OCI-LY3 (cell line): ENCODE results near the gene TJP3.

ENCODE experiments used
- H2AFZ ChIP-seq: fragments of 200-600, 300-600 bp; shearing (Covaris generic); 2 replicates; pipeline ENCODE4 v1.6.0; 2014; ENCODE audit warnings: antibody characterized with exemption, low read depth, low read length
- H3K27ac ChIP-seq: fragments of 200-600, 300-600 bp; sonication (generic); 2 replicates; pipeline ENCODE4 v1.5.1; 2014; ENCODE audit warnings: mild to moderate bottlenecking, low read length, moderate library complexity, mixed read lengths
- H3K27me3 ChIP-seq: fragments of 200-600, 300-600 bp; sonication (generic); 2 replicates; pipeline ENCODE4 v1.6.1; 2014; ENCODE audit warnings: low read depth, low read length, mixed read lengths
- H3K36me3 ChIP-seq: fragments of 200-600, 300-600 bp; sonication (generic); replicated peaks from 2 replicates; pipeline ENCODE3; 2014; ENCODE audit warnings: low read depth, low read length, mixed read lengths
- H3K4me1 ChIP-seq: fragments of 300-600, 200-600 bp; sonication (generic); 2 replicates; pipeline ENCODE4 v1.6.1; 2014; ENCODE audit warnings: low read length, mixed read lengths
- H3K4me2 ChIP-seq: fragments of 200-600, 300-600 bp; sonication (generic); 2 replicates; pipeline ENCODE4 v1.6.1; 2014; ENCODE audit warnings: low read length, mixed read lengths
- H3K4me3 ChIP-seq: fragments of 300-600, 200-600 bp; sonication (generic); 2 replicates; pipeline ENCODE4 v1.5.1; 2014; ENCODE audit warnings: antibody characterized with exemption, mild to moderate bottlenecking, low read length, moderate library complexity
- H3K79me2 ChIP-seq: fragments of 300-600, 200-600 bp; shearing (Covaris generic); 2 replicates; pipeline ENCODE4 v1.6.1; 2014; ENCODE audit warnings: mild to moderate bottlenecking, low read length, mixed read lengths
- H3K9ac ChIP-seq: fragments of 300-600, 200-600 bp; shearing (Covaris generic); 2 replicates; pipeline ENCODE4 v1.6.0; 2014; ENCODE audit warnings: mild to moderate bottlenecking, low read length, moderate library complexity
- H3K9me3 ChIP-seq: fragments of 200-600, 300-600 bp; shearing (Covaris generic); 2 replicates; pipeline ENCODE4 v1.6.1; 2014; ENCODE audit warnings: low read length, mixed read lengths; ENCODE audit not compliant: insufficient read depth
- H4K20me1 ChIP-seq: fragments of 200-600, 300-600 bp; sonication (generic); 2 replicates; pipeline ENCODE4 v1.6.1; 2016; ENCODE audit warnings: low read length, mixed read lengths; ENCODE audit not compliant: insufficient read depth
- CTCF ChIP-seq: fragments of 200-600, 300-600 bp; sonication (generic); IDR thresholded peaks from 2 replicates; pipeline ENCODE4 v1.5.1; 2014; ENCODE audit warnings: antibody characterized with exemption, low read length, low read depth
- EZH2phosphoT487 ChIP-seq: fragments of 200-600 bp; shearing (Covaris generic); IDR thresholded peaks from 2 replicates; pipeline ENCODE4 v1.6.1; 2018; ENCODE audit warnings: antibody characterized with exemption, mixed run types, low read depth

TJP3 gene

GRCh38 chr19:3691726-3692125, 16.5 kb upstream of the TJP3 start:
- TF ChIP-seq EZH2phosphoT487: no peak
- no peak for TF ChIP-seq CTCF
- H3K4me3 ChIP-seq: no peak overlapping the region
- no peak overlapping the region for H3K27ac ChIP-seq
- H4K20me1 ChIP-seq: peaks cover 53% of the 10 kb centered on the region
- H3K4me2 ChIP-seq: no peak overlapping the region
- peaks cover 40% of the 10 kb centered on the region for H3K4me1 ChIP-seq
- H3K9me3 ChIP-seq: no peaks in the 10 kb centered on the region
- peaks cover 28% of the 10 kb centered on the region for H3K36me3 ChIP-seq
- no peaks in the 10 kb centered on the region for H3K27me3 ChIP-seq
- no peak overlapping the region for H3K9ac ChIP-seq
- no peak overlapping the region for H2AFZ ChIP-seq
- peaks cover 98% of the 10 kb centered on the region for H3K79me2 ChIP-seq

GRCh38 chr19:3692141-3693024, 15.8 kb upstream of the TJP3 start:
- no peak overlapping the region for H3K9ac ChIP-seq
- no peak for TF ChIP-seq EZH2phosphoT487
- TF ChIP-seq CTCF: peak; percentile 59
- no peak overlapping the region for H3K4me2 ChIP-seq
- H3K4me3 ChIP-seq: no peak overlapping the region
- H2AFZ ChIP-seq: no peak overlapping the region
- H3K4me1 ChIP-seq: peaks cover 44% of the 10 kb centered on the region
- H3K27ac ChIP-seq: no peak overlapping the region
- peaks cover 98% of the 10 kb centered on the region for H3K79me2 ChIP-seq
- peaks cover 54% of the 10 kb centered on the region for H4K20me1 ChIP-seq
- H3K9me3 ChIP-seq: no peaks in the 10 kb centered on the region
- no peaks in the 10 kb centered on the region for H3K27me3 ChIP-seq
- peaks cover 28% of the 10 kb centered on the region for H3K36me3 ChIP-seq

- no peaks in the 10 kb centered on the region for H3K9me3 ChIP-seq
- no peaks in the 10 kb centered on the region for H3K27me3 ChIP-seq
- peaks cover 28% of the 10 kb centered on the region for H3K36me3 ChIP-seq
- H3K4me2 ChIP-seq: no peak overlapping the region
- H4K20me1 ChIP-seq: peaks cover 60% of the 10 kb centered on the region
- H3K4me1 ChIP-seq: peaks cover 44% of the 10 kb centered on the region
- peaks cover 98% of the 10 kb centered on the region for H3K79me2 ChIP-seq
- no peak for TF ChIP-seq EZH2phosphoT487
- TF ChIP-seq CTCF: no peak
- no peak overlapping the region for H3K9ac ChIP-seq
- H2AFZ ChIP-seq: no peak overlapping the region
- H3K27ac ChIP-seq: no peak overlapping the region
- H3K4me3 ChIP-seq: no peak overlapping the region
Observed at GRCh38 chr19:3693025-3693925, 14.9 kb upstream of the TJP3 start.
